GM18508 (cell line): ENCODE results near the gene SLC12A8.
"Not testable (repeated sequence)": the region's sequence is repeated elsewhere in the genome, so short reads cannot be mapped to it uniquely, and the experiment has no call there.

Experiments
- ATAC-seq: cut with Tn5 transposase; IDR thresholded peaks from one replicate; pipeline ENCODE4 v1.9.1; 2021; ENCODE audit warnings: moderate number of reproducible peaks; ENCODE audit not compliant: insufficient read depth, unreplicated experiment

The SLC12A8 gene

DNA sequence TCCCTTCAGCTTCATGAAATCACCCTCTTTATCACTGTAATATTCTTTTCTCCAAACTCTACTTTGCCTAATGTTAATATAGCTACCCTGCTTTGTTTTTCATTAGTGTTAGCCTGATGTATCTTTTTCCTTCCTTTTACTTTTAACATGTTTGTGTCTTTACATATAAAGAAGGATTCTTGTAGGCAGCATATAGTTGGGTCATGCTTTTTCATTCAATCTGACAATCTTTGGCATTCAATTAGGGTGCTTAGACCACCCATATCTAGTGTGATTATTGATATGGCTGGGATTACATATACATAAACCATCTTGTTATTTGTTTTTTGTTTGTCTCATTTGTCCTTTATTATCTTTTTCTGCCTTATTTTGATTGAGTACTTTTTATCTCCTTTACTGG lies 121.9 kb downstream of the SLC12A8 start:
- no peak for ATAC-seq

GRCh38 chr3:125087768-125088391 lies 124.7 kb downstream of the SLC12A8 start:
- ATAC-seq: no peak

GRCh38 chr3:125085166-125085565 lies 127.4 kb downstream of the SLC12A8 start:
- ATAC-seq: no peak

DNA sequence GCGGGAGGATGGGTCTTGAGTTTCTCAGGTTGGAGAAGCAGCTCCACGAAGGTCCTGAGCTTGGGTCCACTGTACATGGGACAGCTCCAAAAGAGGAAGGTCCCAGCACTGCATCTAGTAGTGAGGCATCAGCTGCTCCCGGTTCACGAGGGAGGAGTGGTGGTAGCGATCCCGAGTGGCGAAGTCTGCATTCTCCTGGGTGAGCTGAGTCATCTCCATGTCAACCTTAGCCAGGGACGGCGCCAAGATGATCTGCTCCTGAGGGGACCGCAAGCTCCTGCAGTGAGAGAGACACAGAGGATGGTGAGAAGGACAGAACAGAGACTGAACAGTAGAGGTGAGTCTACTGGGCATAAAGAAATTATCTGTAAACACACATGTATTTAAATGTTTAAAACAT lies 128.8 kb downstream of the SLC12A8 start:
- ATAC-seq: no peak

DNA sequence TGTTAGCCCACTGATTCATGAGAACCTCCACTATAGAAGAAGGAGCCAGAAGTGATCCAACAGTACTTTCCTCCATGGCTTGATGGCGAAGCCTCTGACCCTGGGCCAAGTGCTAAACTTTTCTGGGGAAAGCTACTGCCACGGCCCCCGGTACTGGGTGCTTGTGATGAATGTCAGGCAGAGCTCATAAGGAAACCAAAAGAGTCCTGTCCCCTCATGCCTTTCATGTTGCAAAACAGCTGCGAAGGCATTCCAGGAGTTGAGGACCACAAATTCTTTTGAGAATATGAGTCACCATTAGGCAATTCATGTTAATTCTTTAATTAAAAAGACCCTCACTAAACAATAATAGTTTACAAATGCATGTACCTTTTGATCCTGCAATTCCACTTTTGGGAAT lies 130.2 kb downstream of the SLC12A8 start:
- ATAC-seq: not testable (repeated sequence)

GRCh38 chr3:125080077-125080476 lies 132.5 kb downstream of the SLC12A8 start:
- ATAC-seq: no peak

DNA sequence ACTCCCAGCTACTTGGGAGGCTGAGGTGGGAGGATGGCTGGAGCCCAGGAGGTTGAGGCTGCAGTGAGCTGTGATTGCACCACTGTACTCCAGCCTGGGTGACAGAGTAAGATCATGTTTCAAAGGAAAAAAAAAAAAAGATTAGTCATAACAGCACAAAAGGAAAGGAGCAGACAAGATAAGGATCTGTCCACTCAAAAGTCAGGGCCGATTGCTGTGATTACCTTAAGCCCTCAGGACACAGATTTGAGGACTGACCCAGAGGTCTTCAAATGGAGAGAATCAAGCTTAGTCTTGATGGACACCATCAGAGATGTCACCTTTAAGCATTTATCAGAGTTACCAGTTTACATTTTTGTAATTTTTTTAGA lies 132.9 kb downstream of the SLC12A8 start:
- ATAC-seq: no peak

- no peak for ATAC-seq
Observed at GRCh38 chr3:125078951-125079674, 133.4 kb downstream of the SLC12A8 start.

DNA sequence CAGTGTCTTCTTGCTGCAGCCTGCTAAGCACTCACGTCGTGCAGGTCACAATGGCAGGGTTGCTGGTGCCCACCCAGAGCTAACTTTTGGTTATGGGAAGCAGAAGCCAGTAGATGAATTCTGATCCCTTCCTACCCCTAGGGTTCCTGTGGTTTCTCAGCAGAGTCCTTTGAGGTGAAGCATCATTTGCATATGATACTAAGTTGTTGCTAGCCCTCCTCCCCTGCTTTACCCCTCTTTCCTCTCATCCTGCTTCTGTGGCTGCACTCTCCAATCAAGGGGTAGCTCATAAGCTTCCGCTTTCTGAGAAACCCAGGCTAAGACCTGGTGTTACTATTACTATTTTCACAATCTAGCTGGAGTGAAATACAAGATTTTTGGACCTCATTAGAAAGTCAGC lies 134.7 kb downstream of the SLC12A8 start:
- ATAC-seq: no peak

DNA sequence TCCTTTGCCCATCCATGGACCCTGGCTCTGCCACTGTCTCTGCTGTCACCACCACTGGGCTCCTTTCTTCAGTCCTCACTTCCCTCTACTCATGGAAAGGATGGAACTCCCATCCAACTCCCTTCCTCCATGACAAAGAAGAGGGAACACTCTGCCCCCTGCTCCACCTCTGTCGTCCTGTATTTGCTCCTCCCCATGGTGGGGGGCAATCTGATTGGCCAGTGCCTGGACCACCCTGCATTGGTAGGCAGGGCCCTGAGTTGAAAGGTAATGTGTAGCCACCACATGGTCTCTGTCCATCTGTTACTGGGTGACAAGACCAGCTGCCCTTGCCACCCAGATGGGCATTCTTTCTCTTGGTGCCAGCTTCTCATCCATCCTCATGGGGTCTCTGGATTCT lies 136.1 kb downstream of the SLC12A8 start:
- no peak for ATAC-seq

GRCh38 chr3:125075738-125076137 lies 136.8 kb downstream of the SLC12A8 start:
- ATAC-seq: no peak

DNA sequence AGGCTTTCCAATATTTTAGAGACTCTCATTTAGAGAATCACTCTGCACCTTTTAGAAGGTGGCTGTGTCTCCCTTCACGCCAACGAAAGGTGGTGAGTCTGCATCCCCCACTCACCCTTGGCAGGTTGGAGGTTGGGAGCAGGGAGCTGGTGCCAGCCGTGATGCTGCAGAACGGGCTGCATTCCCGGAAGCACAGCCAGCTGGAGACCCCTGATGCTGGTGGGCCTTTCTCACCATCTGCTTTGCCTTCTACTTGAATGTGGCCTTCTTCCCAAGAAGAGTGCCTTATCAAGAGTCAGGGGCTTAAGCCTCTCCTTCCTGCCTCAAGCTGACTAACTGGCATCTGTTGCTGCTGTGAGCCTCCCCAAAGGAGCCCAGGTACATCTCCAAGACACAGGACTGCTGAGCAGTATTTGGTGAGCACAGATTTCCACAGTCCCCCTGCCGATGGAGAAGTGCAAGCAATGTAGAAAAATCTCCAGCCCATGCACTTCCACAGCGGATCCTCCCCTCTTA lies 139.1 kb downstream of the SLC12A8 start:
- ATAC-seq: no peak

DNA sequence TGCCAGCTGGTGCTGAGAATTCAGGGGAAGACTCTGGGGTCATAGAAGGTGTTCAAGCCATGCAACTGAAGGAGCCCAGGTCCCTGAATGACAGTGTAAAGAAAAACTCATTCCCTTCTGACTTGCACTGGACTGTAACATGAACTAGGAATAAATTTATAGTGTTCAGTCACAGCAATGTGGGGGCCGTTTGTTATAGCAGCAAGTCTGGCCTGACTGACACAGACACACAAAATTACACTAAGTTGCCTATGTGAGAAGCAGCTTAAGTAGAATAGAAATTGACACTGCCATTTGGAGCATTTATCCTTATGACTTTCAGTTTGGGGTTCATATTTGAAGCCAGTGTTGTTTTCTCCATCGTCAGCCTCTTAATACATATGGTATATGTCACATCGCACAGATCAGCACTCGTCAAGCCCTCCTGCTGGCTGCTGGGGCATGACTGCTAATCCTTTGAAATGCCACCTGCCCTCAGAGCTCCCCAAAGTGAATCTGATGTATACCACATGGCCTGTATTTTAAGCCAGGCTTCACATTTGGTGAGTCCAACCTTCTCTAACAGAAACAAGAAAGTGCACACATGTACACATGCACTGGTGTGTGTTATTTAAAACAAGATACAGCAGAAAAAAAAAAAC lies 139.7 kb downstream of the SLC12A8 start:
- no peak for ATAC-seq

GRCh38 chr3:125072301-125072700 lies 140.2 kb downstream of the SLC12A8 start:
- ATAC-seq: no peak

DNA sequence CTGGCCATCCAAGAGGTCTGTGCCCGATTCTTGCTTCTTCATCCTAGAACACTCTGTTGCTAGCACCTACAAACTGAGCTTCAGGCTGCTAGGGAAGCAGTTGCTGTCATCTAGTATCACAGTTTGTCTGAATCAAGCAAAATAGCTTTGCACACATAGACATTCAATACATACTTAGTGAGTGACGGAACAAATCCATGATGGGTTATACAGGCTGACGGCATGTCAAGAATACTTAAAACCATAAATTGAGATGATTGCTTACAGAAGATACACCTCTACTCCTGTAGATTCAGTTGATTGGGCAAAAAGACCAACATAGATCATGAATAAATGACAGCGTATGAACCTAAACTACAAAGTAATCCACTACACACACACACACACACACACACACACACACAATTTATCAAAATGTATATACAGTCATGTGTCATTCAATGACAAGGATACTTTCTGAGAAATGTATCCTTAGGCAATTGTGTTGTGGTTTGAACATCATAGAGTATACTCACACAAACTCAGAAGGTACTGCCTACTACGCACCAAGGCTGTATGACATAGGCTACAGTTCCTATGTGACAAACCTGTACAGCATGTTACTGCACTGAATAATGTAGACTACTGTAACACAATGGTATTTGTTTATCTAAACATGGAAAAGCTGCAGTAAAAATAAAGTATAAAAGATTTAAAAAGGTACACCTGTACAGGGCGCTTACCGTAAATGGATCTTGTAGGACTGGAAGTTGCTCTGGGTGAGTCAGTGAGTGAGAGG lies 142.4 kb downstream of the SLC12A8 start:
- ATAC-seq: no peak

GRCh38 chr3:125069452-125069851 lies 143.1 kb downstream of the SLC12A8 start:
- no peak for ATAC-seq

DNA sequence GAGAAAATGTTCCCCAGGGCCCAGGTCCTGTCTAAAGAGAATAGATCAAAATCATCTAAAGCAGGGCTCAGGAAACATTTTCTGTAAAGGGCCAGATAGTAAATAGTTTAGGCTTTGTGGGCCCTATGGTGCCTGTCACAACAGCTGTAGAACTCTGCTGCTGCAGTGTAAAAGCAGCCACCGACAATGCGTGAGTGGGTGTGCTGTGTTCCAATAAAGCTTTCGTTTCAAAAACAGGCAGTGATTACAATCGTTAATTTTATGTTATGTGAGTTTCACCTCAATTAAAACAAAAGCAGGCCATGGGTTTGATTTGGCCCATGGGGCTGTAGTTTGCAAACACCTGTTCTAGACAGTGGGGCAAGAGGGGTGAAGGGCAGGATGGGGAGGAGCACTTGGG lies 144.3 kb downstream of the SLC12A8 start:
- ATAC-seq: no peak

DNA sequence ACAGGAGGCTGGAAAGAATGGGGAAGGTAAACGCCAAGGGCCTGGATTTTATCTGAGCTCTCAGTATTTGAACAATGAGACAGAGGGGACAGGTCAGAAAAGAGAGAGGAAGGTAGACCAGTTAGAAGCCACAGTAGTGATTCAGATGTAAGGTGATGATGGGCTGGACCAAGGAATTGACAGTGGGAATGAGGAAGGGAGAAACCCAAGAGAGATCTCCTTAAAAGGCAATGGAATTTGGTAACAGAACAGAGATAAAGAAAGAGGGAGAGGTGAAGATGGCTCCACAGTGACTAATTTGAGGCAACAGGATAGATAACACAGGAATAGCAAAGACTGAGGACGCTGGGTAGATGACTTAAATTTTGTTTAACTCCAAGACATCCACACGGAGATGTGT lies 145.3 kb downstream of the SLC12A8 start:
- ATAC-seq: no peak

DNA sequence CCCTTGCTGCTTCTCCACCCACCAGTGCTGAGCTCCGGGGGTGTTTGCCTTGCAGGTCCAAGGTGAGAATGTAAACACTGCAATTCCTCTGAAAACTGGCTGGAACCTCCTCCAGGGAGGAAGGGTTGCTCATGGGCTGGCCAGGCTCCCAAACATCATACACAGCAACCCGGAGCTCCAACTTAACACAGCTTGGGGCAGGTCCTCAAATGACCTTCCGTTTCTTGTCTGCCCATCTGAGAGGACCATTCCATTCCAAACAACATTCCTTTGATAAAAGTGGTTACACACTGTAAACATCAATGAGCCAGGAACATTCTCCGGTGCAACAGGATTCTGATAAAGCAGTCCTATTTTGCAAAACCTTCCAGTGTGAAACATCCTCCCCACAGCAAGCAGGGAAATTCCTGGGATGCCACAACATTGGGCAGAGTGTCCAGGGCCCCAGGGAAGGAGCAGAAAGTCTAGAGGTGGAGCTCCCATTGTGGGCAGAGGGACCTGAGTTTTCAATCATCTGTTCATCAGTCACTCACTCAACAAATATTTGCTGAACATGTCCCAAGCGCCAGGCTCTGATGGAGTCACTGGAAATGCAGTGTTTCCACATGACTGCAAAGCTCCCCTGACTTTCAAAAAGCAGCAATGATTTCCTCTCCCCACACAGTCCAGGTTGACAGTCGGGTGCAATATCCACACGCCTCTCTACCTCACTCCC lies 149.5 kb downstream of the SLC12A8 start:
- no peak for ATAC-seq

DNA sequence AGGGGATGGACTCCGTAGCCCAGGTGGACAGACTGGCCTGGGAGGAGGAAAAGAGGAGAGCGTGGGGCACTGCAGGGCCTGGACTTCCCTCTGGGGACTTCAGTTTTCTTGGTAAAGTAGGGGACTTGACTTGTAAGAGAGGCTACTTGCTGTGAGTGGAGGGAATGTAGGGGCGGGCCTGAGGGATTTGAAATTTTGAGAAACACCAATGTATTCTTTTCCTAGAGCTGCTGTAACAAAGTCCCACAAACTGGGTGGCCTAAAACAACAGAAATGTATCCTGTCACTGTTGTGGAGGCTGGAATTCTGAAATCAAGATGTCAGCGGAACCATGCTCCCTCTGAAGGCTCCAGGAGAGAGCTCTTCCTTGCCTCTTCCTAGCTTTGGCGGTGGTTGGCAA lies 150.9 kb downstream of the SLC12A8 start:
- no peak for ATAC-seq
